ENCODE data around the gene CAMKMT.

DNA sequence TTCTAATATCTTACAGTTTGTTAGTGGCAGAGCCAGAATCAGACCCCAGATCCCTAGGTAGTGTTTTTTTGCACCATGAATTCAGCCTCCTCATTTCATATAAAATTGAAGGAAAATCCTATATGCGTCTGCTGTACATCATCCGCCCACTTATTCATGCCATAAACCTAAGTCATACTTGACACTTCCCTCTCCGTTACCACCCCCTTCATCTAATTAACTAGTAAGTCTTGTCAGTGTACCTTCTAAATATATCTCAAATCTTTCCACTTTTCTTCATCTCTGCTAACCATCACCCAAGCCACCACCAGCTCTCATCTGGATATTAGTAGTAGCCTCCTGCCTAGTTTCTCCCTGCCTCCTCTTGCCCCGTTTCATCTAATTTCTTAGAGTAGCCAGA is 331.1 kb downstream of the CAMKMT start:
- TF ChIP-seq, protein P1, sequence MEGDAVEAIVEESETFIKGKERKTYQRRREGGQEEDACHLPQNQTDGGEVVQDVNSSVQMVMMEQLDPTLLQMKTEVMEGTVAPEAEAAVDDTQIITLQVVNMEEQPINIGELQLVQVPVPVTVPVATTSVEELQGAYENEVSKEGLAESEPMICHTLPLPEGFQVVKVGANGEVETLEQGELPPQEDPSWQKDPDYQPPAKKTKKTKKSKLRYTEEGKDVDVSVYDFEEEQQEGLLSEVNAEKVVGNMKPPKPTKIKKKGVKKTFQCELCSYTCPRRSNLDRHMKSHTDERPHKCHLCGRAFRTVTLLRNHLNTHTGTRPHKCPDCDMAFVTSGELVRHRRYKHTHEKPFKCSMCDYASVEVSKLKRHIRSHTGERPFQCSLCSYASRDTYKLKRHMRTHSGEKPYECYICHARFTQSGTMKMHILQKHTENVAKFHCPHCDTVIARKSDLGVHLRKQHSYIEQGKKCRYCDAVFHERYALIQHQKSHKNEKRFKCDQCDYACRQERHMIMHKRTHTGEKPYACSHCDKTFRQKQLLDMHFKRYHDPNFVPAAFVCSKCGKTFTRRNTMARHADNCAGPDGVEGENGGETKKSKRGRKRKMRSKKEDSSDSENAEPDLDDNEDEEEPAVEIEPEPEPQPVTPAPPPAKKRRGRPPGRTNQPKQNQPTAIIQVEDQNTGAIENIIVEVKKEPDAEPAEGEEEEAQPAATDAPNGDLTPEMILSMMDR (IDR thresholded peaks at IDR 0.05) = no peak
- TF ChIP-seq POLR2A (IDR thresholded peaks at IDR 0.05) = no peak
